ENCODE data around the gene CYP26B1.
"Not testable (repeated sequence)": the region's sequence is repeated elsewhere in the genome, so short reads cannot be mapped to it uniquely, and the experiment has no call there.

CYP26B1 gene

GRCh38 chr2:72095364-72095763 lies 52.3 kb downstream of the CYP26B1 start:
- no peaks in the 10 kb centered on the region for H3K4me1 ChIP-seq (ENCODE audit: control insufficient read depth, insufficient read depth, low read length)

GRCh38 chr2:72094701-72095100 lies 53.0 kb downstream of the CYP26B1 start:
- H3K36me3 ChIP-seq (ENCODE audit: control insufficient read depth, insufficient read depth, low read length): no peaks in the 10 kb centered on the region
- no peak overlapping the region for H3K4me3 ChIP-seq (ENCODE audit: insufficient read depth, low read depth, low read length)
- H3K9me3 ChIP-seq (ENCODE audit: control insufficient read depth, low read length): no peaks in the 10 kb centered on the region
- no peaks in the 10 kb centered on the region for H3K4me1 ChIP-seq (ENCODE audit: control insufficient read depth, insufficient read depth, low read length)
- no peak overlapping the region for H3K27ac ChIP-seq (ENCODE audit: insufficient read depth, low read depth, low read length, poor library complexity, severe bottlenecking)
- no peaks in the 10 kb centered on the region for H3K27me3 ChIP-seq (ENCODE audit: control insufficient read depth, insufficient read depth, low read length, poor library complexity, severe bottlenecking)
- WGBS, 2 experiments: 92 to 94% methylated on average over 4 of the region's 4 CpGs

More at GRCh38 chr2:72095364-72095763, 52.3 kb downstream of the CYP26B1 start:
- Histone ChIP-seq H3K27me3 (ENCODE audit: control insufficient read depth, insufficient read depth, low read length, poor library complexity, severe bottlenecking) (no peaks in the 10 kb centered on the region), H3K9me3 (ENCODE audit: control insufficient read depth, low read length) (no peaks in the 10 kb centered on the region), H3K4me3 (ENCODE audit: insufficient read depth, low read depth, low read length) (no peak overlapping the region), H3K27ac (ENCODE audit: insufficient read depth, low read depth, low read length, poor library complexity, severe bottlenecking) (no peak overlapping the region), H3K36me3 (ENCODE audit: control insufficient read depth, insufficient read depth, low read length) (no peaks in the 10 kb centered on the region)
- 96 to 98% methylated on average over 3 of the region's 3 CpGs for WGBS, 2 experiments

- no peak overlapping the region for H3K4me3 ChIP-seq (ENCODE audit: insufficient read depth, low read depth, low read length)
- no peak overlapping the region for H3K27ac ChIP-seq (ENCODE audit: insufficient read depth, low read depth, low read length, poor library complexity, severe bottlenecking)
- no peaks in the 10 kb centered on the region for H3K36me3 ChIP-seq (ENCODE audit: control insufficient read depth, insufficient read depth, low read length)
- no peaks in the 10 kb centered on the region for H3K4me1 ChIP-seq (ENCODE audit: control insufficient read depth, insufficient read depth, low read length)
- H3K27me3 ChIP-seq (ENCODE audit: control insufficient read depth, insufficient read depth, low read length, poor library complexity, severe bottlenecking): no peaks in the 10 kb centered on the region
- WGBS, 2 experiments: 89 to 90% methylated on average over 6 of the region's 6 CpGs
- no peaks in the 10 kb centered on the region for H3K9me3 ChIP-seq (ENCODE audit: control insufficient read depth, low read length)
Observed at GRCh38 chr2:72092111-72092510, 55.6 kb downstream of the CYP26B1 start.

GRCh38 chr2:72090781-72091482 lies 56.7 kb downstream of the CYP26B1 start:
- 94 to 95% methylated on average over 4 of the region's 4 CpGs for WGBS, 2 experiments
- Histone ChIP-seq H3K9me3 (ENCODE audit: control insufficient read depth, low read length) (no peaks in the 10 kb centered on the region), H3K4me3 (ENCODE audit: insufficient read depth, low read depth, low read length) (no peak overlapping the region), H3K4me1 (ENCODE audit: control insufficient read depth, insufficient read depth, low read length) (no peaks in the 10 kb centered on the region), H3K27me3 (ENCODE audit: control insufficient read depth, insufficient read depth, low read length, poor library complexity, severe bottlenecking) (no peaks in the 10 kb centered on the region), H3K27ac (ENCODE audit: insufficient read depth, low read depth, low read length, poor library complexity, severe bottlenecking) (no peak overlapping the region), H3K36me3 (ENCODE audit: control insufficient read depth, insufficient read depth, low read length) (no peaks in the 10 kb centered on the region)

- Histone ChIP-seq H3K27ac (ENCODE audit: insufficient read depth, low read depth, low read length, poor library complexity, severe bottlenecking) (no peak overlapping the region), H3K9me3 (ENCODE audit: control insufficient read depth, low read length) (no peaks in the 10 kb centered on the region), H3K4me1 (ENCODE audit: control insufficient read depth, insufficient read depth, low read length) (no peaks in the 10 kb centered on the region), H3K27me3 (ENCODE audit: control insufficient read depth, insufficient read depth, low read length, poor library complexity, severe bottlenecking) (no peaks in the 10 kb centered on the region), H3K4me3 (ENCODE audit: insufficient read depth, low read depth, low read length) (no peak overlapping the region), H3K36me3 (ENCODE audit: control insufficient read depth, insufficient read depth, low read length) (no peaks in the 10 kb centered on the region)
- WGBS, 2 experiments: 81 to 82% methylated on average over 8 of the region's 8 CpGs
Observed at GRCh38 chr2:72090271-72090720, 57.4 kb downstream of the CYP26B1 start.

GRCh38 chr2:72089537-72089936 lies 58.1 kb downstream of the CYP26B1 start:
- 93 to 97% methylated on average over 13 of the region's 13 CpGs for WGBS, 2 experiments

GRCh38 chr2:72089028-72089427 lies 58.6 kb downstream of the CYP26B1 start:
- Histone ChIP-seq H3K9me3 (ENCODE audit: control insufficient read depth, low read length) (no peaks in the 10 kb centered on the region), H3K4me1 (ENCODE audit: control insufficient read depth, insufficient read depth, low read length) (no peaks in the 10 kb centered on the region), H3K27me3 (ENCODE audit: control insufficient read depth, insufficient read depth, low read length, poor library complexity, severe bottlenecking) (no peaks in the 10 kb centered on the region), H3K27ac (ENCODE audit: insufficient read depth, low read depth, low read length, poor library complexity, severe bottlenecking) (no peak overlapping the region), H3K4me3 (ENCODE audit: insufficient read depth, low read depth, low read length) (no peak overlapping the region), H3K36me3 (ENCODE audit: control insufficient read depth, insufficient read depth, low read length) (no peaks in the 10 kb centered on the region)
- 94 to 96% methylated on average over 4 of the region's 4 CpGs for WGBS, 2 experiments

More at GRCh38 chr2:72089537-72089936, 58.1 kb downstream of the CYP26B1 start:
- Histone ChIP-seq H3K36me3 (ENCODE audit: control insufficient read depth, insufficient read depth, low read length) (no peaks in the 10 kb centered on the region), H3K27me3 (ENCODE audit: control insufficient read depth, insufficient read depth, low read length, poor library complexity, severe bottlenecking) (no peaks in the 10 kb centered on the region), H3K4me1 (ENCODE audit: control insufficient read depth, insufficient read depth, low read length) (no peaks in the 10 kb centered on the region), H3K27ac (ENCODE audit: insufficient read depth, low read depth, low read length, poor library complexity, severe bottlenecking) (no peak overlapping the region), H3K4me3 (ENCODE audit: insufficient read depth, low read depth, low read length) (no peak overlapping the region), H3K9me3 (ENCODE audit: control insufficient read depth, low read length) (no peaks in the 10 kb centered on the region)

GRCh38 chr2:72086871-72087633 lies 60.6 kb downstream of the CYP26B1 start:
- H3K36me3 ChIP-seq (ENCODE audit: control insufficient read depth, insufficient read depth, low read length); H3K4me1 ChIP-seq (ENCODE audit: control insufficient read depth, insufficient read depth, low read length); H3K9me3 ChIP-seq (ENCODE audit: control insufficient read depth, low read length); H3K27ac ChIP-seq (ENCODE audit: insufficient read depth, low read depth, low read length, poor library complexity, severe bottlenecking); H3K4me3 ChIP-seq (ENCODE audit: insufficient read depth, low read depth, low read length); H3K27me3 ChIP-seq (ENCODE audit: control insufficient read depth, insufficient read depth, low read length, poor library complexity, severe bottlenecking): not testable (repeated sequence)
- WGBS, 2 experiments: 92 to 94% methylated on average over 41 of the region's 41 CpGs

GRCh38 chr2:72085513-72085912 lies 62.1 kb downstream of the CYP26B1 start:
- Histone ChIP-seq H3K4me1 (ENCODE audit: control insufficient read depth, insufficient read depth, low read length) (no peaks in the 10 kb centered on the region), H3K27ac (ENCODE audit: insufficient read depth, low read depth, low read length, poor library complexity, severe bottlenecking) (no peak overlapping the region), H3K4me3 (ENCODE audit: insufficient read depth, low read depth, low read length) (no peak overlapping the region), H3K36me3 (ENCODE audit: control insufficient read depth, insufficient read depth, low read length) (no peaks in the 10 kb centered on the region), H3K9me3 (ENCODE audit: control insufficient read depth, low read length) (no peaks in the 10 kb centered on the region), H3K27me3 (ENCODE audit: control insufficient read depth, insufficient read depth, low read length, poor library complexity, severe bottlenecking) (no peaks in the 10 kb centered on the region)
- WGBS, 2 experiments: 91 to 97% methylated on average over 2 of the region's 2 CpGs

- no peaks in the 10 kb centered on the region for H3K9me3 ChIP-seq (ENCODE audit: control insufficient read depth, low read length)
- no peaks in the 10 kb centered on the region for H3K4me1 ChIP-seq (ENCODE audit: control insufficient read depth, insufficient read depth, low read length)
- H3K4me3 ChIP-seq (ENCODE audit: insufficient read depth, low read depth, low read length): no peak overlapping the region
- WGBS, 2 experiments: 93 to 94% methylated on average over 10 of the region's 10 CpGs
- no peak overlapping the region for H3K27ac ChIP-seq (ENCODE audit: insufficient read depth, low read depth, low read length, poor library complexity, severe bottlenecking)
- H3K27me3 ChIP-seq (ENCODE audit: control insufficient read depth, insufficient read depth, low read length, poor library complexity, severe bottlenecking): no peaks in the 10 kb centered on the region
- H3K36me3 ChIP-seq (ENCODE audit: control insufficient read depth, insufficient read depth, low read length): no peaks in the 10 kb centered on the region
Observed at GRCh38 chr2:72085036-72085435, 62.6 kb downstream of the CYP26B1 start.
